SK-N-MC (cell line): ENCODE measurements around the gene SLC5A7.

Experiments
- EZH2 ChIP-seq: fragments of 200-600 bp; sonication (generic); IDR thresholded peaks from one replicate; pipeline ENCODE4 v1.6.1; 2017; ENCODE audit warnings: antibody characterized with exemption
- POLR2AphosphoS5 ChIP-seq: IDR thresholded peaks from 2 replicates; pipeline ENCODE4 v1.6.1; 2012; ENCODE audit warnings: mild to moderate bottlenecking, low read depth, low read length, borderline replicate concordance

GRCh38 chr2:108029496-108029895 is 43.2 kb downstream of the SLC5A7 start:
- TF ChIP-seq EZH2 (no peak), POLR2AphosphoS5 (no peak)
